Activated CD4-positive, alpha-beta T cell treated with anti-CD3 and anti-CD28 coated beads, Interleukin-2, amount 50 U/mL, for 24 hours (primary cell): ENCODE measurements around the gene MTPN.

Experiments used
- DNase-seq, 2 donors: peaks; one replicate each; pipeline ENCODE4 v3.0.0-alpha.2; 2020; ENCODE audit warnings: low read depth in 1 of 2, low spot score in 1 of 2

MTPN gene

GRCh38 chr7:135977007-135977741, at the start of gene MTPN:
Gene MTPN, minus strand, starts transcription at chr7:135977359. Its CDS starts 259 bp downstream, at chr7:135977100.
- peak; percentile 88 to 99 for DNase-seq

GRCh38 chr7:136026209-136026608, 49.0 kb upstream of the MTPN start:
- DNase-seq: no peak

GRCh38 chr7:136023134-136023869, 46.1 kb upstream of the MTPN start:
- DNase-seq: no peak

GRCh38 chr7:136020556-136020955, 43.4 kb upstream of the MTPN start:
- DNase-seq: no peak

GRCh38 chr7:136018104-136018503, 40.9 kb upstream of the MTPN start:
- DNase-seq: no peak

GRCh38 chr7:136016649-136017395, 39.7 kb upstream of the MTPN start:
- DNase-seq: no peak

- DNase-seq: no peak
These were observed 38.5 kb upstream of the MTPN start for GRCh38 chr7:136015638-136016037.

GRCh38 chr7:136014659-136015058, 37.5 kb upstream of the MTPN start:
- DNase-seq: no peak

GRCh38 chr7:136012238-136012637, 35.1 kb upstream of the MTPN start:
- DNase-seq: no peak

GRCh38 chr7:136009488-136010079, 32.4 kb upstream of the MTPN start:
- peak in 1 of 2 donors; percentile 23 for DNase-seq

- DNase-seq: no peak
These were observed 29.0 kb upstream of the MTPN start for GRCh38 chr7:136006208-136006607.

- no peak for DNase-seq
These were observed 26.9 kb upstream of the MTPN start for GRCh38 chr7:136004083-136004482.

- no peak for DNase-seq
These were observed 25.6 kb upstream of the MTPN start for GRCh38 chr7:136002802-136003201.

- no peak for DNase-seq
These were observed 23.2 kb upstream of the MTPN start for GRCh38 chr7:136000288-136000913.

GRCh38 chr7:135998081-135998480, 20.9 kb upstream of the MTPN start:
- DNase-seq: no peak

- no peak for DNase-seq
These were observed 18.6 kb upstream of the MTPN start for GRCh38 chr7:135995748-135996147.

- DNase-seq: no peak
These were observed 17.5 kb upstream of the MTPN start for GRCh38 chr7:135994466-135995205.

- DNase-seq: no peak
These were observed 16.8 kb upstream of the MTPN start for GRCh38 chr7:135993950-135994349.

GRCh38 chr7:135991906-135992305, 14.7 kb upstream of the MTPN start:
- no peak for DNase-seq

- DNase-seq: no peak
These were observed 14.2 kb upstream of the MTPN start for GRCh38 chr7:135991322-135991721.
